Upper lobe of left lung (tissue), 6 donors: Measurements from ENCODE around the gene SLIT1. TPM values are rescaled to one million over a fixed set of nuclear protein-coding genes. Genes with fewer than 3 reads are reported as not detected.
A peak's percentile ranks its signal among the peaks of the same experiment; 100 is the strongest.

Experiments used
- ATAC-seq, 2 donors: fragments of 200-7000 bp; cut with Tn5 transposase; one replicate each; pipeline ENCODE4 v1.9.1; 2022; ENCODE audit warnings: mild to moderate bottlenecking in 2 of 2, moderate library complexity in 2 of 2; ENCODE audit not compliant: low FRiP score in 2 of 2
- DNase-seq, 2 donors: peaks; one replicate each; pipeline ENCODE4 v3.0.0-alpha.2; 2019 to 2020
- H3K27ac ChIP-seq, 4 donors: fragments of 200-600 bp; sonication (generic); one replicate each; pipeline ENCODE4 v1.5.1; 2016 to 2019
- H3K27me3 ChIP-seq, 4 donors: fragments of 200-600 bp; sonication (generic); one replicate each; pipeline ENCODE4 v1.5.1; 2017 to 2019
- H3K36me3 ChIP-seq, 4 donors: fragments of 200-600 bp; sonication (generic); one replicate each; pipeline ENCODE4 v1.5.1; 2016 to 2019
- H3K4me1 ChIP-seq, 4 donors: fragments of 200-600 bp; sonication (generic); one replicate each; pipeline ENCODE4 v1.5.1; 2018 to 2019
- H3K4me3 ChIP-seq, 4 donors: fragments of 200-600 bp; sonication (generic); one replicate each; pipeline ENCODE4 v1.5.1; 2017 to 2019; ENCODE audit warnings: mild to moderate bottlenecking in 2 of 4, moderate library complexity in 1 of 4
- H3K9me3 ChIP-seq, 4 donors: fragments of 200-600 bp; sonication (generic); one replicate each; pipeline ENCODE4 v1.5.1; 2018 to 2019
- EP300 ChIP-seq, 4 donors: sonication (generic); formaldehyde crosslinking; IDR thresholded peaks; one replicate each; pipeline ENCODE4 v1.5.1; 2017; ENCODE audit warnings: antibody characterized with exemption in 4 of 4, control low read depth in 2 of 4
- POLR2A ChIP-seq, 4 donors: fragments of 450-650 bp; IDR thresholded peaks; one replicate each; pipeline ENCODE4 v1.5.1; 2016 to 2017; ENCODE audit warnings: antibody characterized with exemption in 4 of 4, mild to moderate bottlenecking in 2 of 4
- POLR2AphosphoS5 ChIP-seq, 2 donors: sonication (generic); formaldehyde crosslinking; IDR thresholded peaks; one replicate each; pipeline ENCODE4 v1.5.1; 2017; ENCODE audit warnings: antibody characterized with exemption in 2 of 2
- WGBS, 2 donors: methylation state at CpG; one replicate each; pipeline ENCODE4 v1.1.5; 2017 to 2018; 5-methylcytosine and 5-hydroxymethylcytosine counted together
- total RNA-seq, 6 donors: library from RNA; depleted of rRNA in 4 of 6; stranded (reverse); fragments of >200 nt in 4 of 6; gene quantifications; one replicate each; pipeline versions ENCODE4 v1.1.0 to v1.2.1, GENCODE V29; 2016 to 2021
- TF ChIP-seq, protein P1 (sequence below), 6 experiments: fragments of 450-650 bp in 4 of 6; fragments of 200-600 bp in 2 of 6; sonication (generic) in 2 of 6; IDR thresholded peaks; one replicate each; pipeline ENCODE4 v1.5.1; 2016 to 2019; ENCODE audit warnings: antibody characterized with exemption in 6 of 6
- donor health status: DM: no; HTN: no; CAD: no; lungs with moderate emphysema.
- donor health status: DM: no; HTN: yes; CAD: no; lungs with severe emphysema.

SLIT1 gene
- total RNA-seq, 6 donors from 2014 or later: 0.30 to 1.6 (median 0.54) TPM; not detected in 1

DNA sequence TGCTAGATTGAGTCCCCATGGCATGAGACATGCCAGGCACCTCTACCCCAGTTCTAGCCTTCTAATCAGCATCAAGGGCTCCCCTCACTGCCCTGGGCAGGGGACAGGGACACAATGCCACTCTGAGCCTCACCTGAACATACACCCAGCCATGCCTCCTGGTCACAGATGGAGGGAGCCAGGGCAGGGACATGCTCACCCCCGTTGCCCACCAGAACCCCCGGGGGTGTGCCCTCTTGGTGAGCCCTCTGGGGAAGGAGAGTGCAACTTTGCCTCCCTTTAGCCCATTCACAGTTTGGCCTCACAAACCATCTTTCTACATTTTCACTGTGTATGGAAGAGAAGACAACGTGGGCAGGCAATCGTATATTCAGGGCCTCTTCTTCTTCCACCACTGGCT, 186.4 kb downstream of the SLIT1 start:
- Histone ChIP-seq H3K4me1 (no peaks in the 10 kb centered on the region), H3K27ac (no peak overlapping the region), H3K27me3 (no peaks in the 10 kb centered on the region), H3K36me3 (no peaks in the 10 kb centered on the region), H3K4me3 (no peak overlapping the region), H3K9me3 (no peaks in the 10 kb centered on the region)
- ATAC-seq (no peak), DNase-seq (no peak)
- 89% methylated on average over 4 of the region's 4 CpGs for WGBS, 2 donors
- TF ChIP-seq POLR2AphosphoS5 (IDR thresholded peaks at IDR 0.05) (no peak), EP300 (IDR thresholded peaks at IDR 0.05) (no peak)

DNA sequence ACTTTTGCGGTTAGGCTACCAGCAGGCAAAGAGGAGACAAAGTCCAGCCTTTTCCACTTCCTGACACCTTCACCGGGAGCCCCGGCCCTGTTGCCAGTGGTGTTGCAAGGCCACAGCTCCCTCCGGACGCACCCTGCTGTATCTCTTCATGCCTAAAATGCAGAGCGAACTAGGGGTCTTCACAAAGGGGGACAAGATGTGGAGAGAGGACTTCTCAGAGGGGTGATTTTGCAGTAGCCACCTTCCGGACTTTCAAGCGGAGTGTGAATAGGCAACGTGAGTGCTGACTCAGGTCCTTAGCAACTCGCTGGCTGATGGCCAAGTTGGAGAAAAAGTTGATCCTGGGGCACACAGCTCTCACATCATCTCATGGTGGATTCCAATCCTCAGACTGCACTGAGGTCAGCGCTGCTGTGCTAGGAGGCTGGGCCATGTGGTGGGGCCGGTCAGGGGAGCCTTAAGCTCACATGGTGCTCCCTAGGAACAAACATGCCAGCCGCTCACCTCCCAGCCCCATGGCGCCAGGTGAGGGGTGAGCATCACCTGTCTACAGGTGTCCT, 187.3 kb downstream of the SLIT1 start:
- Histone ChIP-seq H3K27ac (no peak overlapping the region), H3K36me3 (no peaks in the 10 kb centered on the region), H3K4me1 (no peaks in the 10 kb centered on the region), H3K4me3 (no peak overlapping the region), H3K9me3 (no peaks in the 10 kb centered on the region), H3K27me3 (no peaks in the 10 kb centered on the region)
- WGBS, 2 donors: 68 to 70% methylated on average over 11 to 14 of the region's 14 CpGs
- DNase-seq (no peak), ATAC-seq (no peak)
- TF ChIP-seq, protein P1, sequence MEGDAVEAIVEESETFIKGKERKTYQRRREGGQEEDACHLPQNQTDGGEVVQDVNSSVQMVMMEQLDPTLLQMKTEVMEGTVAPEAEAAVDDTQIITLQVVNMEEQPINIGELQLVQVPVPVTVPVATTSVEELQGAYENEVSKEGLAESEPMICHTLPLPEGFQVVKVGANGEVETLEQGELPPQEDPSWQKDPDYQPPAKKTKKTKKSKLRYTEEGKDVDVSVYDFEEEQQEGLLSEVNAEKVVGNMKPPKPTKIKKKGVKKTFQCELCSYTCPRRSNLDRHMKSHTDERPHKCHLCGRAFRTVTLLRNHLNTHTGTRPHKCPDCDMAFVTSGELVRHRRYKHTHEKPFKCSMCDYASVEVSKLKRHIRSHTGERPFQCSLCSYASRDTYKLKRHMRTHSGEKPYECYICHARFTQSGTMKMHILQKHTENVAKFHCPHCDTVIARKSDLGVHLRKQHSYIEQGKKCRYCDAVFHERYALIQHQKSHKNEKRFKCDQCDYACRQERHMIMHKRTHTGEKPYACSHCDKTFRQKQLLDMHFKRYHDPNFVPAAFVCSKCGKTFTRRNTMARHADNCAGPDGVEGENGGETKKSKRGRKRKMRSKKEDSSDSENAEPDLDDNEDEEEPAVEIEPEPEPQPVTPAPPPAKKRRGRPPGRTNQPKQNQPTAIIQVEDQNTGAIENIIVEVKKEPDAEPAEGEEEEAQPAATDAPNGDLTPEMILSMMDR (IDR thresholded peaks at IDR 0.05): no peak
- TF ChIP-seq EP300 (IDR thresholded peaks at IDR 0.05) (no peak), POLR2AphosphoS5 (IDR thresholded peaks at IDR 0.05) (no peak), POLR2A (IDR thresholded peaks at IDR 0.05) (no peak)

DNA sequence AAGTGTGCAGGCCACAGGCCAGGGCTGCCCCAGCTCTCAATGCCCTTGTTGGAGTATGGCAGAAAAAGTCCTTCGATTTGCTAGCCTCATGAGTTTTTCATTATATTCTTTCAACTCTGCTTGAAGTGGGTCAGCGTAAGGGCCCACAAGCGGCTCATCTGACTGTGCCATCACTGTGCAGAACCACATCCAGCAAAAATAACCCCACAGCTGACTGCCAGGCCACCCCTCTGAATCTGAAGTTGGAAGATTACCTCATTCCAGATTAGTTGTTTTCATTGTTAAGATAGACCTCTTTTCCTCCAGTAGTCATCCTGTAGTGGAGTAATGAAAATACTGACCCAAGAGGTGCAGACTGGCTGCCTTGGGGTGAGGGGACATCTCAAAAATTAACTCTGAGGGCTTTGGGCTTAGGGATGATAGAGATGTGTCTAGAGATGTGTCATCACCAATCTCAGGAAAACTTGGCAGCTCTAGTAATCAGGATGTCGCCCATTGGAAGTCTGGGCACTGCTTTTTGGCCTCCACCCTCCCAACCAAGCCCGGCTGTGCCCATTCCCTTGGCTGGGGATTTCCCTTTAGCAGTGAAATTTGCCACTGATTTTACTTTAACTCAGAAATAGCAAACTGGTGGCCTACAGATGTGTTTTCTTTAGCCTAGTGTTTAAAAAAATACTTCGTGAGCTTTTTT, 189.3 kb downstream of the SLIT1 start:
- Histone ChIP-seq H3K9me3 (no peaks in the 10 kb centered on the region), H3K4me3 (no peak overlapping the region), H3K27me3 (no peaks in the 10 kb centered on the region), H3K36me3 (no peaks in the 10 kb centered on the region), H3K27ac (no peak overlapping the region), H3K4me1 (no peaks in the 10 kb centered on the region)
- ATAC-seq: no peak
- TF ChIP-seq POLR2AphosphoS5 (IDR thresholded peaks at IDR 0.05) (no peak), POLR2A (IDR thresholded peaks at IDR 0.05) (no peak), EP300 (IDR thresholded peaks at IDR 0.05) (no peak)
- DNase-seq: no peak
- WGBS, 2 donors: 88 to 90% methylated on average over 6 of the region's 6 CpGs

DNA sequence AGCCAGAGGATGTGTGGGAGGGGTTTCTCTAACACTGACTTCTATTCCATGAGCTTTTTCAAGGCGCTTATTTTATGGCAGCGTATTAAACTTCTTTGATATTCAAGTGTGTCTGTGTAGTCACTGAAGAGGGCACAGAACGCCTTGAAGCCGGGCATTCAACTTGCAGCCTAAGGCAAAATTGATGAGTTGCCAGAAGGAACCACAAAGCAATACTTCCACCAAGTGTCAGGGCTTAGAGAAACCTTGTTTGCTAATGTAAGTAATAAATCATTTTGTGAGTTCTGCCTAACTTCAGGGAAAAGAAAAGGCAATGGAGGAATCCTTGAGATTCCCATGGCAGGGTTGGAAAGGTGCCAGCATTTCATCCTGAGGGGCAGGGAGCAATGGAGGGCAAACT, 189.9 kb downstream of the SLIT1 start:
- Histone ChIP-seq H3K4me1 (no peaks in the 10 kb centered on the region), H3K36me3 (no peaks in the 10 kb centered on the region), H3K27me3 (no peaks in the 10 kb centered on the region), H3K27ac (no peak overlapping the region), H3K9me3 (no peaks in the 10 kb centered on the region), H3K4me3 (no peak overlapping the region)
- no peak for ATAC-seq
- TF ChIP-seq EP300 (IDR thresholded peaks at IDR 0.05) (no peak), POLR2A (IDR thresholded peaks at IDR 0.05) (no peak), POLR2AphosphoS5 (IDR thresholded peaks at IDR 0.05) (no peak)
- TF ChIP-seq, protein P1 (IDR thresholded peaks at IDR 0.05): no peak
- 63 to 73% methylated on average over 4 of the region's 4 CpGs for WGBS, 2 donors
- DNase-seq: no peak

DNA sequence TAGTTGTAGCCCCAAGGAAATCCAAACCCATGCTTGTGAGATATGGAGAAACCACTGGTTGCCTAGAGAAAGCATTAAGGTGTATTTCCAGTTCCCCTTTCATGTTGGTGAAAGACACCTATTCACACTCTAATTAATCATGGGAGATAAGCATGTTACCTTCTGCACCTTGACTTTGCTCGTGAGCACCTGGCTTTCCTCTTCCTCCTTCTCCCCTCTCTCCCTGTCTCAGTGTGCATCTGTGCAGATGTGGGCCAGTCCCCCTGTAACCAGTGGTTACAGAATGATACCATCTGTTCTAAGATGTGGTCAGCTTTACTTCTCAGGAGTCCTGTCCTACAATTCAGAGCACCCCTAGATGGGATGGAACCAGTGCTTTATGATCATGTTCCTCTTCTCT, 193.0 kb downstream of the SLIT1 start:
- 74 to 95% methylated on average over 1 of the region's 1 CpG for WGBS, 2 donors
- Histone ChIP-seq H3K36me3 (no peaks in the 10 kb centered on the region), H3K9me3 (no peaks in the 10 kb centered on the region), H3K4me3 (no peak overlapping the region), H3K27ac (no peak overlapping the region), H3K27me3 (no peaks in the 10 kb centered on the region), H3K4me1 (no peaks in the 10 kb centered on the region)
- TF ChIP-seq POLR2AphosphoS5 (IDR thresholded peaks at IDR 0.05) (no peak), EP300 (IDR thresholded peaks at IDR 0.05) (no peak), POLR2A (IDR thresholded peaks at IDR 0.05) (no peak)
- DNase-seq: no peak
- ATAC-seq: no peak

- WGBS, 2 donors: 51 to 67% methylated on average over 7 of the region's 7 CpGs
- ATAC-seq (peak in 1 of 2 donors; percentile 6), DNase-seq (no peak)
- H3K4me3 ChIP-seq: no peak overlapping the region
- H3K4me1 ChIP-seq: no peaks in the 10 kb centered on the region
- TF ChIP-seq, protein P1 (IDR thresholded peaks at IDR 0.05): no peak
- TF ChIP-seq POLR2AphosphoS5 (IDR thresholded peaks at IDR 0.05): no peak
- no peak for TF ChIP-seq EP300 (IDR thresholded peaks at IDR 0.05)
- no peak for TF ChIP-seq POLR2A (IDR thresholded peaks at IDR 0.05)
- no peaks in the 10 kb centered on the region for H3K9me3 ChIP-seq
- H3K36me3 ChIP-seq: no peaks in the 10 kb centered on the region
- H3K27ac ChIP-seq: no peak overlapping the region
- H3K27me3 ChIP-seq: no peaks in the 10 kb centered on the region
Measured at GRCh38 chr10:96991313-96991841, 194.4 kb downstream of the SLIT1 start.
